ENCODE data around the gene MTA1.

Gene MTA1

DNA sequence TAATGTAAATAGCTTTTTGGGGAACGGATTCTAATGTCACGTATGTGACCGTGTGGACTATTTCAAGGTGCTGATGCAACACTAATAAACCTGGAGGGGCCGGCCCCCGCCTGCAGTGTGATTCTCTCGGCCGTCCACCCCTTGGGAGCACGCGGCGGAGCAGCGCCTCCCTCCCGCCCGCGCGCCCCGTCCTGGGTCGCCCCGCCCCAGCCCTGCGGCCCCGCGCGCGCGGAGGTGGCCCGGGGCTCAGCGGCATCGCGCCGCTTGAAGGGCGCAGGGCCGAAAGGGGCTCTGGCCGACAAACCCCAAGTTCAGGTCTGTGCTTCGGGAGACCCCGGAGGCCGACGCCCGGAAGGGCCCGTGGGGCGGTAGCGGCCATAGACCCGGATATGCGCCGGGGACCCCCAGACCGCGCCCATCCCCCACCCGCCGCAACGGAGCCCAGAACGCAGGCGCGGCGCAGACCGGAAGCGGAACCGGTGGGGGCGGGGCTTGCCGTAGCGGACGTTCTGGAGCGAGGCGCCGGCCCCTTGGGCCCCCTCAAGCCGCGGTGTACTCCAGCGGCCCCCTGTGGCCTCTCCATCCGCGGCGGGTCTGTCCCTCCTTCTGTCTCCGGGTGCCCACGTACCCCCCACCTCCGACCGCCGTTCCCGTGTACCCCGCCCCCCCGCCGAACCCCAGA lies 21.4 kb upstream of the MTA1 start, which contains the start of gene TEX22:
Gene TEX22 (plus strand): TSS at position 495 of the 682 bp plus-strand sequence. CDS start 803 bp downstream, outside the sequence.
- peak within 1 kb of the TSS; percentile 69 for H3K4me3 ChIP-seq (ENCODE audit: low read depth, low read length)
- peak; percentile 92 for DNase-seq (ENCODE audit: low read depth)
- TF ChIP-seq, protein P1, sequence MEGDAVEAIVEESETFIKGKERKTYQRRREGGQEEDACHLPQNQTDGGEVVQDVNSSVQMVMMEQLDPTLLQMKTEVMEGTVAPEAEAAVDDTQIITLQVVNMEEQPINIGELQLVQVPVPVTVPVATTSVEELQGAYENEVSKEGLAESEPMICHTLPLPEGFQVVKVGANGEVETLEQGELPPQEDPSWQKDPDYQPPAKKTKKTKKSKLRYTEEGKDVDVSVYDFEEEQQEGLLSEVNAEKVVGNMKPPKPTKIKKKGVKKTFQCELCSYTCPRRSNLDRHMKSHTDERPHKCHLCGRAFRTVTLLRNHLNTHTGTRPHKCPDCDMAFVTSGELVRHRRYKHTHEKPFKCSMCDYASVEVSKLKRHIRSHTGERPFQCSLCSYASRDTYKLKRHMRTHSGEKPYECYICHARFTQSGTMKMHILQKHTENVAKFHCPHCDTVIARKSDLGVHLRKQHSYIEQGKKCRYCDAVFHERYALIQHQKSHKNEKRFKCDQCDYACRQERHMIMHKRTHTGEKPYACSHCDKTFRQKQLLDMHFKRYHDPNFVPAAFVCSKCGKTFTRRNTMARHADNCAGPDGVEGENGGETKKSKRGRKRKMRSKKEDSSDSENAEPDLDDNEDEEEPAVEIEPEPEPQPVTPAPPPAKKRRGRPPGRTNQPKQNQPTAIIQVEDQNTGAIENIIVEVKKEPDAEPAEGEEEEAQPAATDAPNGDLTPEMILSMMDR (IDR thresholded peaks at IDR 0.05; ENCODE audit: low read depth, low read length) = no peak
- TF ChIP-seq MYC (IDR thresholded peaks at IDR 0.05; ENCODE audit: low read depth, low read length) (peak; percentile 63; the same call in 1 of the 2 replicates), POLR2A (IDR thresholded peaks at IDR 0.05; ENCODE audit: extremely low read depth, insufficient read length) (peak; percentile 70)
- TF ChIP-seq, protein P2, sequence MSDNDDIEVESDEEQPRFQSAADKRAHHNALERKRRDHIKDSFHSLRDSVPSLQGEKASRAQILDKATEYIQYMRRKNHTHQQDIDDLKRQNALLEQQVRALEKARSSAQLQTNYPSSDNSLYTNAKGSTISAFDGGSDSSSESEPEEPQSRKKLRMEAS (IDR thresholded peaks at IDR 0.05; ENCODE audit: low read depth, low read length) = peak; percentile 70

DNA sequence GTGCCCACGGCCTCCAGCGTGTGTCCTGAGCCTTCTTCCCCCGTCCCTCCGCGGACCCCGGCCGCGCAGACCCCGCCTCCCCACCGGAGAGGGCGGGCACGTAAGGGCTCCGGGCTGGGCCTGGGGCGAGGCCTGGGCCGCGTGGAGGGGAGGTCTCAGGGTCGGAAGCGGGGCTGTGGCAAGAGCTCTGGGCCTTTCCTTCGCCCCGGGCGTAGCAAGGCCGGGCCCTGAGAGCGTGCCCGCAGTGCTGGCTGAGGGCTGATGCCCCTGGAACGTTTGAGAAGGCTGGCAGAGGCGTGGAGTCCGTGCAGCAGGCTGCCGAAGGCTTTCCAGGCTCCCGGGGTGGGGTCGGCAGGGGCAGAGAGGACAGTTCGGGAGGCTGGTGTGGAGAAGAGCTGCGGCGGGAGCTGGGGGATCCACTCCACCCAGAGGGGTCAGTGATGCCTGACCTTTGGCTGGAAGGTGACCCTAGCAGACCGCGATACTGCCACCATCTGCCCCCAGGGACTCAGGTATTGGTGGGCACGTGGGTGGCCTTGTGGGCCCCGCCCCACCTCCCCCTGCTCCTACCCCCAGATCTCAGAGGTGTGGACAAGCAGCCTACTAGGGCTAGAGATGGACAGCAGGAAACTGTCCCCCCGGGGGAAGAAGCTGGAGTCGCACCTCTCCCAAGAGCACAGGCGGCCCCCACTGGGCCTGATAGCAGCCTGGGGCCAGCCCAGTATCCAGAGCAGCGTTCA lies 20.7 kb upstream of the MTA1 start:
- DNase-seq (ENCODE audit: low read depth) = peak; percentile 87
- TF ChIP-seq, protein P1 (IDR thresholded peaks at IDR 0.05; ENCODE audit: low read depth, low read length) = no peak
- peak; percentile 7 for TF ChIP-seq POLR2A (IDR thresholded peaks at IDR 0.05; ENCODE audit: extremely low read depth, insufficient read length)
- TF ChIP-seq MYC (IDR thresholded peaks at IDR 0.05; ENCODE audit: low read depth, low read length) = peak; percentile 31
- TF ChIP-seq, protein P2 (IDR thresholded peaks at IDR 0.05; ENCODE audit: low read depth, low read length) = peak; percentile 55; the same call in 1 of the 2 replicates
- peak overlapping the region; percentile 69 for H3K4me3 ChIP-seq (ENCODE audit: low read depth, low read length)

DNA sequence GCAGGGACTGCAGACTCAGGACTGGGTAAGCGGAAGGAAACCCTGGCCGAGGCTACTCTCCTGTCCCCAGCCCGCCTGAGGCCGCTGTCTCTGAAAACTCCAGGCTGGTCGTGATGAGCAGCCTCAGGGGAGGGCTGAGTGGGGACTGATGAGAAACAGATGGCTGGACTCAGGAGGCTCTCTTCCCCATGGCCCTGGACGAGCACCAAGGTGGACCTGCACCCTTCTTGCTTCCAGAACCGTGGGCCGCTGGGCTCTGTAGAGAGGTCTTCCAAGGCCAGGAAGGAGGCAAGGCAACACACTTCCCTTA lies 20.2 kb upstream of the MTA1 start:
- peak overlapping the region; percentile 69 for H3K4me3 ChIP-seq (ENCODE audit: low read depth, low read length)
- no peak for DNase-seq (ENCODE audit: low read depth)
- no peak for TF ChIP-seq MYC (IDR thresholded peaks at IDR 0.05; ENCODE audit: low read depth, low read length)
- TF ChIP-seq, protein P1 (IDR thresholded peaks at IDR 0.05; ENCODE audit: low read depth, low read length) = no peak
- no peak for TF ChIP-seq POLR2A (IDR thresholded peaks at IDR 0.05; ENCODE audit: extremely low read depth, insufficient read length)
- TF ChIP-seq, protein P2 (IDR thresholded peaks at IDR 0.05; ENCODE audit: low read depth, low read length) = no peak

DNA sequence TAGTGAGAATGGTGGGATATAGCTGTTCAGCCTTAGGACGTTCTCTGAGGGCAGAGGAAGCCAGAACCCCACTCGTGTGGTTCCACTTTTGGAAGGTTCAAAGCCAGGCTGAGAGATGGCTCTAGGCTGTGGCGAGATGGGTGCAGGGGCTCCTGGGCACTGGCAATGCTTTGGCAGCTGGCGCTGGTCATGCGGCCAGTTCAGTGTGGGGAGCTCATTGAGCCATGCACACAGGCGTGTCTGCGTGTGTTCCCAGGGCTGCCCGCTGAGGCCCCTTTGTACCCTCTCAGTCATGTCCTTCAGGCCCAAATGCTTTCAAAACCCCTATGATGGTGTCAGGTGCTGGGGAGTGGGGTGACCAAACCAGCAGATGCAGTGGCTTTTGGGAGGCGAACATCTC lies 19.6 kb upstream of the MTA1 start:
- DNase-seq (ENCODE audit: low read depth) = no peak
- TF ChIP-seq POLR2A (IDR thresholded peaks at IDR 0.05; ENCODE audit: extremely low read depth, insufficient read length) (no peak), MYC (IDR thresholded peaks at IDR 0.05; ENCODE audit: low read depth, low read length) (no peak)
- TF ChIP-seq, protein P2 (IDR thresholded peaks at IDR 0.05; ENCODE audit: low read depth, low read length) = no peak
- TF ChIP-seq, protein P1 (IDR thresholded peaks at IDR 0.05; ENCODE audit: low read depth, low read length) = no peak
- H3K4me3 ChIP-seq (ENCODE audit: low read depth, low read length) = peak overlapping the region; percentile 69

DNA sequence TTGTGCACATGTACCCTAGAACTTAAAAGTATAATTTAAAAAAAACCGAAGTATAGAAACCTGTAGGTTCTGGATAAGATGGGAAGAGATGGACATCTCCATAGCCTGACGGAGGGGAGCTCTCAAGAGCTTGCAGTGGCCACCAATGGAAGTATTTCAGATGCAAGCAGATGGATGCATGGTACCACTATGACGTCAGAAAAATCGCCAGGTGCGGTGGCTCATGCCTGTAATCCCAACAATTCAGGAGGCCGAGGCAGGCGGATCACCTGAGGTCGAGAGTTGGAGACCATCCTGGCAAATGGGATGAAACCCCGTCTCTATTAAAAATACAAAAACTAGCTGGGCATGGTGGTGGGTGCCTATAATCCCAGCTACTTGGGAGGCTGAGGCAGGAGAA lies 17.9 kb upstream of the MTA1 start:
- DNase-seq (ENCODE audit: low read depth) = no peak
- no peak overlapping the region for H3K4me3 ChIP-seq (ENCODE audit: low read depth, low read length)
- TF ChIP-seq POLR2A (IDR thresholded peaks at IDR 0.05; ENCODE audit: extremely low read depth, insufficient read length) = no peak
- TF ChIP-seq, protein P2 (IDR thresholded peaks at IDR 0.05; ENCODE audit: low read depth, low read length) = no peak

DNA sequence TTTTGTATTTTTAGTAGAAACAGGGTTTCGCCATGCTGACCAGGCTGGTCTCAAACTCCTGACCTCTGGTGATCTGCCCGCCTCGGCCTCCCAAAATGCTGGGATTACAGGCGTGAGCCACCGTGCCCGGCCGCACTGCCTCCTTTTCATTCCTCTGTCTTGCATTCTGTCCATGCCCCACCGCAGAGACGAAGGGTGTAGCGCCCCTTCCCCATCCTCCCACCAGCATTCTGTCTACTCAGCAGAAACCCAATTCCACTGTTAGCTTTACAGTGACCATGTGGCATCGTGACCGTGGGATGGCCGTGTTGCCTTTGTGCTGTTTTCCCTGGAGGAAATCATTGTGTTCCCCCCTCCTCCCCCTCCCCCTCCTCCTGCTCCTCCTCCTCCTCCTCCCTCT lies 11.0 kb upstream of the MTA1 start:
- DNase-seq (ENCODE audit: low read depth) = no peak
- no peak for TF ChIP-seq POLR2A (IDR thresholded peaks at IDR 0.05; ENCODE audit: extremely low read depth, insufficient read length)
- TF ChIP-seq, protein P2 (IDR thresholded peaks at IDR 0.05; ENCODE audit: low read depth, low read length) = no peak
- TF ChIP-seq, protein P1 (IDR thresholded peaks at IDR 0.05; ENCODE audit: low read depth, low read length) = no peak
- no peak for TF ChIP-seq MYC (IDR thresholded peaks at IDR 0.05; ENCODE audit: low read depth, low read length)
- H3K4me3 ChIP-seq (ENCODE audit: low read depth, low read length) = no peak overlapping the region

Data from NB4 (cell line).